NAMALWA (cell line): Measurements from ENCODE around the gene ACTR10.

Source experiments
- DNase-seq: peaks from one replicate; pipeline ENCODE4 v3.0.0-alpha.2; 2015; ENCODE audit warnings: low spot score

The ACTR10 gene

GRCh38 chr14:58199726-58200479, at the start of gene ACTR10:
Gene ACTR10 (plus strand): TSS chr14:58200149. CDS start chr14:58200218, 69 bp downstream.
- peak; percentile 73 for DNase-seq

GRCh38 chr14:58150243-58150805, 49.6 kb upstream of the ACTR10 start:
- DNase-seq = no peak

GRCh38 chr14:58151133-58152013, 48.6 kb upstream of the ACTR10 start:
- no peak for DNase-seq

GRCh38 chr14:58152014-58152857, 47.7 kb upstream of the ACTR10 start, which contains the start of gene ARMH4:
Gene ARMH4 (minus strand): TSS chr14:58152213. CDS start chr14:58139358, 12,855 bp downstream.
- peak; percentile 76 for DNase-seq

- DNase-seq = no peak
These were observed 39.4 kb upstream of the ACTR10 start for GRCh38 chr14:58160561-58160960.

- DNase-seq = peak; percentile 59
These were observed 33.7 kb upstream of the ACTR10 start for GRCh38 chr14:58166005-58166983.

GRCh38 chr14:58167057-58167456, 32.9 kb upstream of the ACTR10 start:
- no peak for DNase-seq

- DNase-seq = no peak
These were observed 32.1 kb upstream of the ACTR10 start for GRCh38 chr14:58167891-58168290.

- no peak for DNase-seq
These were observed 28.9 kb upstream of the ACTR10 start for GRCh38 chr14:58171090-58171489.

- DNase-seq = no peak
These were observed 22.8 kb upstream of the ACTR10 start for GRCh38 chr14:58177125-58177524.

- DNase-seq = no peak
These were observed 10.8 kb upstream of the ACTR10 start for GRCh38 chr14:58189176-58189575.

- DNase-seq = no peak
These were observed 8.0 kb upstream of the ACTR10 start for GRCh38 chr14:58191763-58192601.

- DNase-seq = no peak
These were observed 6.4 kb upstream of the ACTR10 start for GRCh38 chr14:58193542-58193941.

GRCh38 chr14:58196198-58196597, 3.8 kb upstream of the ACTR10 start:
- DNase-seq = no peak

- DNase-seq = no peak
These were observed 1.9 kb upstream of the ACTR10 start for GRCh38 chr14:58198086-58198485.

GRCh38 chr14:58200480-58200841, 512 bp downstream of the ACTR10 start:
- DNase-seq = no peak

GRCh38 chr14:58200846-58201245, 897 bp downstream of the ACTR10 start:
- peak; percentile 14 for DNase-seq

- DNase-seq = no peak
These were observed 13.2 kb downstream of the ACTR10 start for GRCh38 chr14:58213176-58213575.

- no peak for DNase-seq
These were observed 15.4 kb downstream of the ACTR10 start for GRCh38 chr14:58215191-58215914.
